ENCODE results near the gene SLC35F1.

The SLC35F1 gene

GRCh38 chr6:118317581-118318563 lies 410.8 kb downstream of the SLC35F1 start:
- no peak for DNase-seq (ENCODE audit: low spot score)

- no peak for DNase-seq (ENCODE audit: low spot score)
Observed at GRCh38 chr6:118318648-118319047, 411.6 kb downstream of the SLC35F1 start.

- DNase-seq (ENCODE audit: low spot score) = no peak
Observed at GRCh38 chr6:118319416-118319815, 412.4 kb downstream of the SLC35F1 start.

- no peak for DNase-seq (ENCODE audit: low spot score)
Observed at GRCh38 chr6:118319894-118320649, 413.0 kb downstream of the SLC35F1 start.

GRCh38 chr6:118320652-118321051 lies 413.6 kb downstream of the SLC35F1 start:
- DNase-seq (ENCODE audit: low spot score) = no peak

- DNase-seq (ENCODE audit: low spot score) = no peak
Observed at GRCh38 chr6:118324116-118324515, 417.1 kb downstream of the SLC35F1 start.

- DNase-seq (ENCODE audit: low spot score) = no peak
Observed at GRCh38 chr6:118325220-118325860, 418.3 kb downstream of the SLC35F1 start.

GRCh38 chr6:118326712-118327111 lies 419.6 kb downstream of the SLC35F1 start:
- DNase-seq (ENCODE audit: low spot score) = no peak

GRCh38 chr6:118327237-118327636 lies 420.2 kb downstream of the SLC35F1 start:
- no peak for DNase-seq (ENCODE audit: low spot score)

GRCh38 chr6:118333772-118334171 lies 426.7 kb downstream of the SLC35F1 start:
- DNase-seq (ENCODE audit: low spot score) = no peak

- DNase-seq (ENCODE audit: low spot score) = no peak
Observed at GRCh38 chr6:118334634-118335033, 427.6 kb downstream of the SLC35F1 start.

- DNase-seq (ENCODE audit: low spot score) = no peak
Observed at GRCh38 chr6:118335325-118335816, 428.3 kb downstream of the SLC35F1 start.

- no peak for DNase-seq (ENCODE audit: low spot score)
Observed at GRCh38 chr6:118344014-118344670, 437.1 kb downstream of the SLC35F1 start.

- DNase-seq (ENCODE audit: low spot score) = no peak
Observed at GRCh38 chr6:118350881-118351430, 443.9 kb downstream of the SLC35F1 start.

GRCh38 chr6:118353564-118353963 lies 446.5 kb downstream of the SLC35F1 start:
- DNase-seq (ENCODE audit: low spot score) = no peak

GRCh38 chr6:118354641-118355040 lies 447.6 kb downstream of the SLC35F1 start:
- DNase-seq (ENCODE audit: low spot score) = no peak

- DNase-seq (ENCODE audit: low spot score) = no peak
Observed at GRCh38 chr6:118356054-118356453, 449.0 kb downstream of the SLC35F1 start.

- no peak for DNase-seq (ENCODE audit: low spot score)
Observed at GRCh38 chr6:118356686-118357085, 449.6 kb downstream of the SLC35F1 start.

Data from LoVo (cell line).